ENCODE measurements around the gene GAB2.

GAB2 gene

GRCh38 chr11:78400702-78401101, 16.9 kb downstream of the GAB2 start:
- no peak for DNase-seq (ENCODE audit: low read depth)

DNA sequence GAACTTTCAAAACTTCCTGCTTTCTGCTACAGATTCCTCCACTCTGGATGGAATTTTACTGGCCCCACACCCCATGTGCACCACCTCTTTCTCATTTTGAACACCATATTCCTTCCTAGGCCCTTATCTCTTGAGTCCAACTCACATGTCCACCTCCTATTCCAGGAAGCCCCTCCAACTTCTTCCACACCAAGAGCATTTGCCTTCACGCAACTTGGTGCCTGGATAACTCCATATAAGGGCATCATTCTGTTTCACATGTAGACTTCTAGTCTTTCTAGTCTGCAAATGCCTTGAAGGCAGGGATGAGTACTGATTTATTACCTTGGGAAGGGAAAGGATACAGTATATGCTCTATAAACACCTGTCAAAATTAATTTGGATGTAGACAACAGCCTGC, 17.5 kb downstream of the GAB2 start:
- no peak for DNase-seq (ENCODE audit: low read depth)

- no peak for DNase-seq (ENCODE audit: low read depth)
These were observed 18.5 kb downstream of the GAB2 start for GRCh38 chr11:78399136-78399535.

- no peak for DNase-seq (ENCODE audit: low read depth)
These were observed 18.9 kb downstream of the GAB2 start for GRCh38 chr11:78398715-78399114.

GRCh38 chr11:78397398-78397797, 20.2 kb downstream of the GAB2 start:
- DNase-seq (ENCODE audit: low read depth), result no peak

GRCh38 chr11:78395597-78395996, 22.0 kb downstream of the GAB2 start:
- no peak for DNase-seq (ENCODE audit: low read depth)

DNA sequence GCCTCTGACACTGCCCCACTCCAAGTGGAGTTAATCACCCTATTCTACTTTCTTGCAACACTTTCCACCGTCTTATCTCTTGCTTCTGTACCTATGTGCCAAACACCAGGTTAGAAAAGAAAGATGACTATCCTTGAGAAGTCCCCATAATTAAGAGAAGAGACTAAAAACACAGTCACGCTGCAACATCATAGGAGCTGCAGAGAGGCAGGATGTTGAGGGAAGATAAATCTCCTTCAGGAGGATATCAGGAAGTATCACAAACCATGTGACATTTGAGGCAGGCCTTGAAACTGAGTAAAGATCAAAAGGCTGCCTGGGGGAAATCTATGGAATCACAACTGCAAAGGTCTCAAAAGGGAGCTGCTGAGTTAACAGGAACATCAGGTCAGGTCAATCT, 24.8 kb downstream of the GAB2 start:
- DNase-seq (ENCODE audit: low read depth), result no peak

- no peak for DNase-seq (ENCODE audit: low read depth)
These were observed 26.2 kb downstream of the GAB2 start for GRCh38 chr11:78391424-78391823.

GRCh38 chr11:78390809-78391208, 26.8 kb downstream of the GAB2 start:
- no peak for DNase-seq (ENCODE audit: low read depth)

DNA sequence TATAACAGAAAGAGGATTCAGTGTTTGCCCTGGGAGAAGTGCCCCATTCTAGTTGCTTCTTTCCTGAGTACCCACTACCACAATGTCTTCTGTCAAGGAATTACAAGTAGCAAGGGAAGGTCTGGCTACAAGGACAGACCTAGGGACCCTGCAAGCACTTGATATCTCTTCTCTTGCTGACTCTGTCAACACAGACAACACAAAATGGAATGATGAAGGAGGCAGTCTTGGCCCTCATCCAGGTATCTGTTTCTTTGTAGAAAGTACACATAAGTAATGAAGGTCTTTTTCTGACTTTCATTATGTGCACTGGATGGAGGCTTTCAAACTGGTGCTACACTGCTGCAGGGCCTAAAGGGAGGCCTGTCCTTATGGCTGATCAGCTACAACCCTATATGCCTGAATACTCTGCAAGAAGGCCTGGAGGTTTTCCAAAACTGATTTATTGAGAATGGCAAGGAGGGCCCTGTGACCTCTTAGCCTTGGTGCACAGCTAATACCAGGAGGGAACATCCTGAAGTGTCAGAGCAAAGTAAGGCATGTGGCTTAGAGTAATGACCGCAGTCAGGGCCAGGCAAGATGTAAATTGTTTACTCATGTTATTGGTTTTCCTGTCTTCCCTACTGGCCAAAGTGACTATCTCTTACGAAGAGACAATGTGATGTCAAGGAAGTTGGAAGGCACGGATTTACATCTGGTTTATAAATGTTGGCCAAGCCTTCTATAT, 31.2 kb downstream of the GAB2 start:
- no peak for DNase-seq (ENCODE audit: low read depth)

DNA sequence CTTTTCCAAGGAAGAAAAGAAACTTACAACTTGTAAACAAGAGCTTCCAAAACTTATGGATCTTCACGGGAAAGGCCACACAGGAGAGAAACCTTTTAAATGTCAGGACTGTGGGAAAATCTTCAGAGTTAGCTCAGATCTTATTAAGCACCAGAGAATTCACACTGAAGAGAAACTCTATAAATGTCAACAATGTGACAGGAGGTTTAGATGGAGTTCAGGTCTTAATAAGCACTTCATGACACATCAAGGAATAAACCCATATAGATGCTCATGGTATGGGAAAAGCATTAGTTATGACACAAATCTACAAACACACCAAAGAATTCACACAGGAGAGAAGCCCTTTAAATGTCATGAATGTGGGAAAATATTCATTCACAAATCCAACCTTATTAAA, 32.4 kb downstream of the GAB2 start:
- DNase-seq (ENCODE audit: low read depth), result no peak

- DNase-seq (ENCODE audit: low read depth), result no peak
These were observed 33.4 kb downstream of the GAB2 start for GRCh38 chr11:78384231-78384630.

GRCh38 chr11:78381865-78382264, 35.8 kb downstream of the GAB2 start:
- DNase-seq (ENCODE audit: low read depth), result no peak

DNA sequence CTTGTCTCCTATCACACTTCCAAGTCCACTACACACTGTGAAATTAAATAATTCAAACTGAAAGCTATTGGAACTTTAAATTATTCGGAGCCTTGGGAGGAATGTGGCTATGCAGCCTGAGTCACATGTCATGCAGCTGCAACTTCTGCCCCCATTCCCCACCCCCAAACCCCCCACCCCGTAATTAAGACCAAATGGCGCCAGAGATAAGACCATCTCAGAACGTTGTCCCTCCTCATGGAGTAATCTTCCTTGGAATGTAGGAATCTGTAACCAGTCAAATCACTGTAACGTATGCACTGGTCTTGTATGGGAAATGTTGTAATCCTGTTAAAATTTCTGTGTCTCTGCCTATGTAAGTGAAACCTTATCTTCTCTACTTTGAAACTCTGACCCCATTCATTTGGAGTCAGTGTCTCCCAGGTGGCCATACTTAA, 37.0 kb downstream of the GAB2 start:
- no peak for DNase-seq (ENCODE audit: low read depth)

DNA sequence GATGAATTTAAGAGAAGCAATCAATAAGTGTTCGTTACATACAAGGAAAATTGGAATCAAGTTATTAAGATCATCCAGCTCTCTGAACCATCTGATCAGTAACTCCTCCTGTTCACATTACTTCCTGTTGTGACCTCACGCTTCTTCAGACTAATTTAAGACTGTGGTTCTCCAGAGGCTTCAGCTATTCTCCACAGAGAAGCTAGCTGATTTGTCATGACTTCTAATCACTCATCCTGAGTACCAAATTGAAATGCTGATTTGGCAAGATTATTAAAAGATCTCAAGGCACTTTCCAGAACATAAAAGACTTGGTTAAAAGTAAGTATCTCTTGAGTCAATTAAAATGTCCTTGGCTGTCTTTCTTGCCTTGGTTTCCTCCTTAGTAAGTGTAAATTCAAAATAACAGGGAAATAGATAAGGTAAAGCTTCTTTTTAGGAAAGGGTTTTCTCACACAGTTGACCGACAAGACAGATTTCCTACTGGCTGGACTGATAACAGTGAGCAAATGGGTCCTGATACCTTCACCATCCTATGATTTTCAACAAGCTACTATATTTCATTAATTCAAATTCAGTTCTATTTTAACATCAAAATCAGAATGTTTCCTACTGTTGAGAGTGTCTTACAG, 38.5 kb downstream of the GAB2 start:
- DNase-seq (ENCODE audit: low read depth), result no peak

GRCh38 chr11:78377625-78378418, 39.8 kb downstream of the GAB2 start:
- no peak for DNase-seq (ENCODE audit: low read depth)

GRCh38 chr11:78376858-78377257, 40.8 kb downstream of the GAB2 start:
- DNase-seq (ENCODE audit: low read depth), result no peak

DNA sequence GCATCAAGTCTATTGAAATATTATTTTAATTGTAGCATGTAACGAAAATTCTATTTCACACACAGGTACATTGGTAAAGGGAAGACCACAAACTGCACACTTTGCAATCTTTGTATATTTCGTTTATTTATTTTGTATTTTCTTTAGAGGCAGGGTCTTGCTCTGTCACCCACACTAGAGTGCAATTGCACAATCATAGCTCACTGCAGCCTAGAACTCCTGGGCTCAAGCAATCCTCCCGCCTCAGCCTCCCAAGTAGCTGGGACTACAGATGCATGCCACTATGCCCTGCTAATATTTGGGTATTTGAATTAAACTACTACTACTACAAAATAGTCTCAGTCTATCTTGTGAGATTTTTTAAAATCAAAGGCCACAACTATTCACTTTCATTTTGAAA, 42.7 kb downstream of the GAB2 start:
- no peak for DNase-seq (ENCODE audit: low read depth)

DNA sequence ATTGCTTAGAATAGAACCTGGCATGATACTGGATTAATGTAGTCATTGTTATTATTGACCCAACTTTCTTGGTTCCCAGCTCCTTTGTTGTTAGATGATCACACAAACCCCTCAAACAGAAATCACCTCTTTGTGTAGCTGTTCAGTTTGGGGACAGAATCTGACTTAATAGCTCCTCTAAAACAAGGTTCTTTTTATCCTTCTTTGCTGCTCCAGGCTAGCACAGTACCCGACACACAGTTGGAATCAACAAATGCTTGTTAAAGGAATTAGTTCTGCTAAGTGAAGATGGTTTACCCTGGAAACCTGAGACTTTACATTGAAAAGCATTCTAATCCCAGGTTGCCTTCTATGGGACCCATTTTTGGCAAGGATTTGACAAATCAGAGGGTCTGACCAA, 43.9 kb downstream of the GAB2 start:
- DNase-seq (ENCODE audit: low read depth), result no peak

- no peak for DNase-seq (ENCODE audit: low read depth)
These were observed 45.4 kb downstream of the GAB2 start for GRCh38 chr11:78372114-78372768.

DNA sequence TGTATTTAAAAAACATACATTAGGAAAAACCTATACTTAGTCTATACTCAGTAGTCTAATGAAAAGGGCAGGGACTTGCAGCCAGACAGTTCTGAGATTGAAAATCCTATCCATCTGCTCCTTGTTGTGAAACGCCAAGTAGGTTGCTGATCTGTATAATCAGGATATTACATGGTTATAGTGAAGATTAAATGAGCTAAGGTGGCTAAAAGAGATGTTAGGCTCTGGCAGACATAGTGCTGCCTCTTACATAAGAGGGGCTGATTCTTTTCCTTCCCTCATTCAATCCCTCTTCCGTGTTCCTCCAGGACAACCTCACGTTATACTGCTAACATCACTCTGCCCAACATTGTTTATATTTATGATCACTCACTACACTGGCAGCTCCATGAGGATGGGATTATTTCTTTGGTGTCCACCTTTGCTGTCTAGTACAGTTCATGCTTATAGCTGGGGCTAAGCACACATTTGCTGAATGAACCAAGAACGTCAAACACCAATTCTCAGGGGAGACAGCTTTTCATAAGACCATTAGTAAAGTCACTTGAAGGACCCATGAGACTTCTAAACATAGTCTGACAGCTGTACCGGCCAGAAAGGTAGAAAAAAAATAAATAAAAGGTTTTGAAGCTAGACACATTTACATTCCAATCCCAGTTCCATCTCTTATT, 46.3 kb downstream of the GAB2 start:
- no peak for DNase-seq (ENCODE audit: low read depth)

All from GM04504 (cell line).